MCF 10A (cell line): ENCODE results near the gene FREM1. TPM values are rescaled to one million over a fixed set of nuclear protein-coding genes. Genes with fewer than 3 reads are reported as not detected.

ENCODE experiments used
- BruUV-seq: library from RNA; stranded (reverse); fragments of 400-500 nt; replicated peaks from 2 replicates; lab custom pipeline; 2021; lab: Mats Ljungman, UMichigan
- CTCF ChIA-PET: fragments of 300-600 bp; sonication (Branson Sonifier 250); formaldehyde crosslinking; extraction: SDS; loops from one replicate; lab custom pipeline; 2021; ENCODE audit warnings: antibody characterized with exemption, inconsistent platforms; lab: Yijun Ruan, JAX
- POLR2A ChIA-PET: fragments of 300-600, 350-650 bp; sonication (Branson Sonifier 250); formaldehyde crosslinking; extraction: SDS; loops from one replicate; lab custom pipeline; 2020; ENCODE audit warnings: antibody characterized with exemption, inconsistent platforms; lab: Yijun Ruan, JAX
- DNase-seq: peaks from one replicate; pipeline ENCODE4 v3.0.0-alpha.2; 2018; ENCODE audit not compliant: unreplicated experiment
- H3K27ac Mint-ChIP-seq: one replicate; pipeline ENCODE4 v1.8.0; 2022; ENCODE audit warnings: mild to moderate bottlenecking, low read depth, mixed read lengths; ENCODE audit not compliant: unreplicated experiment
- H3K27me3 Mint-ChIP-seq: one replicate; pipeline ENCODE4 v1.8.0; 2022; ENCODE audit warnings: mixed read lengths; ENCODE audit not compliant: insufficient read depth, unreplicated experiment
- H3K36me3 Mint-ChIP-seq: one replicate; pipeline ENCODE4 v1.8.0; 2022; ENCODE audit warnings: mild to moderate bottlenecking, moderate library complexity, mixed read lengths; ENCODE audit not compliant: insufficient read depth, unreplicated experiment
- H3K4me1 Mint-ChIP-seq: one replicate; pipeline ENCODE4 v1.8.0; 2022; ENCODE audit warnings: mixed read lengths; ENCODE audit not compliant: insufficient read depth, unreplicated experiment
- H3K4me3 Mint-ChIP-seq: one replicate; pipeline ENCODE4 v1.8.0; 2022; ENCODE audit warnings: mild to moderate bottlenecking, moderate library complexity, mixed read lengths; ENCODE audit not compliant: unreplicated experiment
- H3K9me3 Mint-ChIP-seq: one replicate; pipeline ENCODE4 v1.8.0; 2022; ENCODE audit warnings: mixed read lengths; ENCODE audit not compliant: unreplicated experiment
- CTCF ChIP-seq: fragments of 200-600 bp; IDR thresholded peaks from one replicate; pipeline ENCODE4 v1.8.0; 2022; ENCODE audit warnings: antibody characterized with exemption, mild to moderate bottlenecking; ENCODE audit not compliant: unreplicated experiment
- intact Hi-C: fragments of 100-400 bp; cut with micrococcal nuclease; formaldehyde crosslinking; loops from 2 replicates; pipeline ENCODE4 v1.14.1; 2022
- total RNA-seq: library from RNA; stranded (reverse); gene quantifications from 2 replicates; pipeline ENCODE4 v1.2.3, GENCODE V29; 2022

Gene FREM1
- total RNA-seq, 1 experiment from 2014 or later: not detected

GRCh38 chr9:14838701-14839100 is 71.5 kb downstream of the FREM1 start:
- H3K27ac Mint-ChIP-seq: no peak overlapping the region
- no TSS peak for BruUV-seq
- intact Hi-C loops: no loop called here
- no peak overlapping the region for H3K4me3 Mint-ChIP-seq
- no peak for TF ChIP-seq CTCF
- POLR2A ChIA-PET: no interaction called here
- no peak for DNase-seq
- no peaks in the 10 kb centered on the region for H3K9me3 Mint-ChIP-seq
- no peaks in the 10 kb centered on the region for H3K4me1 Mint-ChIP-seq
- no peaks in the 10 kb centered on the region for H3K36me3 Mint-ChIP-seq
- H3K27me3 Mint-ChIP-seq: peaks cover 65% of the 10 kb centered on the region
- CTCF ChIA-PET: interaction anchor here (0.6 kb wide), 1 partner anchor 9 kb away, joined by 3 read pairs; no protein-coding TSS in a partner anchor

GRCh38 chr9:14836885-14837284 is 73.3 kb downstream of the FREM1 start:
- no TSS peak for BruUV-seq
- Mint-ChIP-seq H3K9me3 (no peaks in the 10 kb centered on the region), H3K27ac (no peak overlapping the region), H3K36me3 (no peaks in the 10 kb centered on the region), H3K4me1 (no peaks in the 10 kb centered on the region), H3K4me3 (no peak overlapping the region), H3K27me3 (peaks cover 52% of the 10 kb centered on the region)
- DNase-seq: no peak
- no peak for TF ChIP-seq CTCF
- ChIA-PET POLR2A (no interaction called here), CTCF (interaction anchor here (0.6 kb wide), 1 partner anchor 280 kb away, joined by 4 read pairs; no protein-coding TSS in a partner anchor)
- intact Hi-C loops: no loop called here

GRCh38 chr9:14831661-14832060 is 78.6 kb downstream of the FREM1 start:
- H3K27ac Mint-ChIP-seq: no peak overlapping the region
- TF ChIP-seq CTCF: no peak
- H3K36me3 Mint-ChIP-seq: no peaks in the 10 kb centered on the region
- peaks cover 2% of the 10 kb centered on the region for H3K27me3 Mint-ChIP-seq
- no TSS peak for BruUV-seq
- DNase-seq: no peak
- ChIA-PET POLR2A (no interaction called here), CTCF (no interaction called here)
- H3K9me3 Mint-ChIP-seq: no peaks in the 10 kb centered on the region
- H3K4me1 Mint-ChIP-seq: no peaks in the 10 kb centered on the region
- intact Hi-C loops: no loop called here
- no peak overlapping the region for H3K4me3 Mint-ChIP-seq

GRCh38 chr9:14831074-14831473 is 79.2 kb downstream of the FREM1 start:
- H3K27ac Mint-ChIP-seq: no peak overlapping the region
- ChIA-PET CTCF (interaction anchor here (0.6 kb wide), 1 partner anchor 177 kb away, joined by 3 read pairs; no protein-coding TSS in a partner anchor), POLR2A (no interaction called here)
- BruUV-seq: no TSS peak
- peaks cover 3% of the 10 kb centered on the region for H3K27me3 Mint-ChIP-seq
- no peaks in the 10 kb centered on the region for H3K36me3 Mint-ChIP-seq
- intact Hi-C loops: no loop called here
- H3K9me3 Mint-ChIP-seq: no peaks in the 10 kb centered on the region
- no peaks in the 10 kb centered on the region for H3K4me1 Mint-ChIP-seq
- TF ChIP-seq CTCF: no peak
- H3K4me3 Mint-ChIP-seq: no peak overlapping the region
- DNase-seq: no peak
